ENCODE data around the gene TMED6.
"Not testable (repeated sequence)": the region's sequence is repeated elsewhere in the genome, so short reads cannot be mapped to it uniquely, and the experiment has no call there.

Gene TMED6

GRCh38 chr16:69365901-69366300, 14.3 kb upstream of the TMED6 start:
- in situ Hi-C loops (cut with MboI; ENCODE audit: low pct_unique_long_range_greater_than_20kb, low sequenced_read_pairs), result no loop called here
- no peak for DNase-seq

GRCh38 chr16:69364088-69364487, 12.5 kb upstream of the TMED6 start:
- in situ Hi-C loops (cut with MboI; ENCODE audit: low pct_unique_long_range_greater_than_20kb, low sequenced_read_pairs), result no loop called here
- DNase-seq, result no peak

DNA sequence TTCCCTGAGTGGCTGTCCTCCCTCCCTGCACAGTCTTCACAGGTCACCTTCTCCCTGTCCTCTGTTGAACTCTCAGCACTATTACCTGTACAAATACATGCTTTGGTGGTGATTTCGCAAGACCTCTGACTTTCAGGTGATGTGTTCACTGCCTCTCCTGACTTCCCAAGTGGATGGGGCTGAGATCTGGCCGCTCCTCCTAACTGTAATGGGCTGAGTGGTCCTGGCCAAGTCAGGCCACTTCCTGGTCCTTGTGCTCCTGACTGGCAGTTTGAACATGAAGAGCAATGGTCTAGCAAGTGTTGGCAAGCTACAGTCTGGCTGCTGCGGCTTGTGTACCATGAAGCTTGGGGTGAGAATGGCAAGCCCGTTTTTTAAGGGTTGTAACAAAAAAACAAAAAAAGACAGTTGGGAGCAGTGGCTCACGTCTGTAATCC, 11.7 kb upstream of the TMED6 start:
- DNase-seq, result no peak
- in situ Hi-C loops (cut with MboI; ENCODE audit: low pct_unique_long_range_greater_than_20kb, low sequenced_read_pairs), result no loop called here

DNA sequence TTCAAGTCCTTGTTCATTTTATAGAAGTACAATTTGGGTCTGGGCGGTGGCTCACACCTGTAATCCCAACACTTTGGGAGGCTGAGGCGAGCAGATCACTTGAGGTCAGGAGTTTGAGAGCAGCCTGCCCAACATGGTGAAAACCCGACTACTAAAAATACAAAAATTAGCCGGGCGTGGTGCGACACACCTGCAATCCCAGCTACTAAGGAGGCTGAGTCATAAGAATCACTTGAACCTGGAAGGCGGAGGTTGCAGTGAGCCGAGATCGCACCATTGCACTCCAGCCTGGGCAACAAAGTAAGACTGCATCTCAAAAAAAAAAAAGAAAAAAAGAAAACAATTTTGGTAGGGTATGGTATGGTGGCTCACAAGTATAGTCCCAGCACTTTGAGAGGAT, 8.5 kb upstream of the TMED6 start:
- in situ Hi-C loops (cut with MboI; ENCODE audit: low pct_unique_long_range_greater_than_20kb, low sequenced_read_pairs); DNase-seq: not testable (repeated sequence)

DNA sequence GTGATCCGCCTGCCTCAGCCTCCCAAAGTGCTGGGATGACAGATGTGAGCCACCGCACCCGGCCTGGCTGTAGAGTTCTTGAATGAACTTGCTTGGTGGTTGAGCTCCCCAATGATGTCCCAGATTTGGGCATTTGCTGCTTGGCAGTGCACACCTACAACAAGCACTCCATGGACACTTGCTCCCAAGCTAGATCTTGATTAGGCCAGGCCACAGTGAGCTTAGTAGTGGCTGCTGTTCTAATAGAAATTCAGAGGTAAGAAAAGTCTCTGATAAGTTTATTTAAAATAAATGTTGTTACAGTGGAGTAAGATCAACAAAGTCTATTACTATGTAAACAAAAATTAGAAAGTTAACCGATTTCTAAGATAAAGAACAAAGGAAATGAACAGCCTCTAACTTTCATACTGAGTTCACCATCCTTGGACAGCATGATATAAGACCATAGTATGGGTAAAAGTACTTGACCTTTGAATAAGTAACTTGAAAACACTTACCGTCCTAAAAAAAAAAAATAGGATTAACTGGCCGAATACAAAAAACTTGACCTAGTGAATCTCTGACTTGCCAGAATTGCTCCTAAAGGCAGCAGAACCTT, 951 bp downstream of the TMED6 start:
- in situ Hi-C loops (cut with MboI; ENCODE audit: low pct_unique_long_range_greater_than_20kb, low sequenced_read_pairs), result no loop called here
- DNase-seq, result no peak

GRCh38 chr16:69349536-69349935, 2.0 kb downstream of the TMED6 start:
- DNase-seq, result no peak
- in situ Hi-C loops (cut with MboI; ENCODE audit: low pct_unique_long_range_greater_than_20kb, low sequenced_read_pairs), result no loop called here

GRCh38 chr16:69348222-69348621, 3.4 kb downstream of the TMED6 start:
- DNase-seq, result no peak
- in situ Hi-C loops (cut with MboI; ENCODE audit: low pct_unique_long_range_greater_than_20kb, low sequenced_read_pairs), result no loop called here

GRCh38 chr16:69346683-69347082, 4.9 kb downstream of the TMED6 start:
- no peak for DNase-seq
- in situ Hi-C loops (cut with MboI; ENCODE audit: low pct_unique_long_range_greater_than_20kb, low sequenced_read_pairs), result no loop called here

- DNase-seq, result no peak
- in situ Hi-C loops (cut with MboI; ENCODE audit: low pct_unique_long_range_greater_than_20kb, low sequenced_read_pairs), result no loop called here
Measured at GRCh38 chr16:69345923-69346322, 5.7 kb downstream of the TMED6 start.

GRCh38 chr16:69344171-69344570, 7.4 kb downstream of the TMED6 start:
- in situ Hi-C loops (cut with MboI; ENCODE audit: low pct_unique_long_range_greater_than_20kb, low sequenced_read_pairs), result no loop called here
- DNase-seq, result no peak

DNA sequence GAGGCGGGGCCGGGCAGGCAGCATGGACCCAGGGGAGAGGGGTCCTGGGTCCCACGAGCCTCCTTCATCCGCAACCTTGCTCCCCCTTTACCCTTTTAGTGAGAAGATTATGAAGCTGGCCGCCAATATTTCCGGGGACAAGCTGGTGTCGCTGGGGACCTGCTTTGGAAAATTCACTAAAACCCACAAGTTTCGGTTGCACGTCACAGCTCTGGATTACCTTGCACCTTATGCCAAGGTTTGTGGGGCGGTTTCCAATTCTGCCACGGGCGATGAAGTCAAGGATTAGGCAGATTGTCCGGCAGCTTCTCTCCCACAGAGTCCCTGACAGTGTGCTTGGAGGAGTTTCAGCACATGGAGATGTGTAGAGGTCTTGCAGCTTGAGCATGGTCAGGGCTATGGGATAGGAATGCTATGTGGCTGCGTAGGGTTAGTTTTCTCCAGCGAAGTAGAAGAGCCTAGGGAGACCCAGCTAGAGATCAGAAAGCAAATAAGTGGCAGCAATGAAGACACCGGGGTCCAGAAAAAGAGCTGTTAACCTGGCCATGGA, 11.4 kb downstream of the TMED6 start:
- no peak for DNase-seq
- in situ Hi-C loops (cut with MboI; ENCODE audit: low pct_unique_long_range_greater_than_20kb, low sequenced_read_pairs), result no loop called here

DNA sequence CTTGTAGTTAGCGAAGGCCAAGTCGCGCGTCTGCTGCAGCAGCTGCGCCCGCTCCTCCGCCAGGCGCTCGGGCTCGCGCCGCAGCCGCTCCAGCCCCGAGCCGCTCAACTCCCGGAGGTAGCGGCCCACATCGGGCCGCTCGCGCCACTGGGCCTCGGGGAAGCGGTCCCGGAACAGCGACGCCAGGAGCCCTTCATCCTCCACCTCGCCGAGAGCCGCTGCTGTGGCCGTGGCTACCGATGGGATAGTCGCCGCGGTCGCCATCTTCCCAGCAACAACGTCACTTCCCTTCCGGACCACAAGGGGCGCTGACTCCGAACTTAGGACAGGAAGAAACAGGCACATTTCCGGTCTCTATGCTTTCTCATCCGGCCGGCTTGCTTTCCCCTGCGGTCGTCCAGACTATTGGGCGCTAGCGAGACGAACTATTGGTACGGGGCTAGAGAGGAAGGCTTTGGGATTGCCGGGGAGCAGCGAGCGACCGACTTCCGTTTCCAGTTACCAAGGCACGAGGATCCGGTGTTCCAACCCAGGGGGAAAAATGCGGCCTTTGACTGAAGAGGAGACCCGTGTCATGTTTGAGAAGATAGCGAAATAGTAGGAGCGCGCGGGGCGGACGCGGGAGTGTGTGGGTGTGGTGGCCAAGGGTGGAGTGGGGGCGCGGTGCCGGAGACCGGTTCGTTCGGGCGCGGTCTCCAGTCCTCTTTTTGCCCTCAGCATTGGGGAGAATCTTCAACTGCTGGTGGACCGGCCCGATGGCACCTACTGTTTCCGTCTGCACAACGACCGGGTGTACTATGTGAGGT, 12.1 kb downstream of the TMED6 start, which contains the start of the genes COG8 and NIP7:
Gene COG8, minus strand, starts transcription at position 276 of the 806 bp plus-strand sequence. Its CDS starts 12 bp downstream, at position 264.
Gene NIP7, plus strand, starts transcription at position 484 of the 806 bp plus-strand sequence. Its CDS starts 58 bp downstream, at position 542.
- in situ Hi-C loops (cut with MboI; ENCODE audit: low pct_unique_long_range_greater_than_20kb, low sequenced_read_pairs), result no loop called here
- DNase-seq, result peak; percentile 99

GRCh38 chr16:69338557-69339288, 12.9 kb downstream of the TMED6 start:
- in situ Hi-C loops (cut with MboI; ENCODE audit: low pct_unique_long_range_greater_than_20kb, low sequenced_read_pairs), result no loop called here
- DNase-seq, result no peak

GRCh38 chr16:69334696-69335095, 16.9 kb downstream of the TMED6 start:
- in situ Hi-C loops (cut with MboI; ENCODE audit: low pct_unique_long_range_greater_than_20kb, low sequenced_read_pairs), result no loop called here
- DNase-seq, result no peak

- in situ Hi-C loops (cut with MboI; ENCODE audit: low pct_unique_long_range_greater_than_20kb, low sequenced_read_pairs), result no loop called here
- peak; percentile 93 for DNase-seq
Measured at GRCh38 chr16:69330286-69331109, 21.1 kb downstream of the TMED6 start, which contains the start of gene PDF. TSS of gene PDF (minus strand) at chr16:69330588. CDS start at chr16:69330570, 18 bp downstream.

DNA sequence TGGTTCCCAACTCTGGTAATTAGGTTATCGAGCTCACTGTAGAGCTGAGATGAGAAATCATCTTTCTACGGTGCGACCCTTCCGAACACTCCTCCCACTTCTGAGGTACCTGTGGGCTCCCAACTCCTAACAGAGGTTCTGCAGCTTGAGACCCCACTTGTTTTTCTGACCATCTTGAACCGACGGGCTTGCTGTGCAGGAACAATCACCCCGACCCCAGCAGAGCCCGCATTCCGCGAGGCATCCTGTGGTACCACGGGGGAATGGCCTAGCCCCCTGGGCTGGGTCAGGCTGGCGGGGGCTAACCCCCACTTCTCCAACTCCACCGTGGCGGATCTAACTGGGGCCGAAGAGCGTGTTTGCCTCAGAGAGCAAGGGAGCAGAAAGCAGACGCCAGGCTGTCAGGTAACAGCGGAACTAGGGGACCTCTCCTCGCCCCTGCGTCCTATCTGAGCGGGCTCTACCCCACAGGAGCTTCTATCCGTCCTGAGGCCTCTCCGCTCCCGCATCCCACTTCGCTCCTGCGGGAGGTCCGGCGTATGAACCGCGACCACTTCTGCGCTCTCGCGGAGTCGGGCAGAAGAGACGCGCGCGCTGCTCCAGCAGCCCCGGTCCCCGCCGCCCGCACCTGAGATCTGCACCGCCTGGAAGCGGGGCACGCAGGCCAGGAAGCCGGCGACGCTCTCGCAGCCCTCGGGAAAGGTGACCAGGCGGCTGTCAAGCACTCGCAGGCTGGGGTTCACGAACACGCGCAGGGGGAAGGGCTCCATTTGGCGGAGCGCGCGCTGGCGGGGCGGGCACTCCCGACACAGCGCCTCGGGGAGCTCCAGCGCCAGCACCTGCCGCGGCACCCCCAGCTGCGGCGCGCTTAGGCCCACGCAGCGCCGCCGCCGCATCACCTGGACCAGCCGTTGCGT, 22.0 kb downstream of the TMED6 start:
- no peak for DNase-seq
- in situ Hi-C loops (cut with MboI; ENCODE audit: low pct_unique_long_range_greater_than_20kb, low sequenced_read_pairs), result no loop called here

GRCh38 chr16:69328854-69329316, 22.7 kb downstream of the TMED6 start:
- DNase-seq, result no peak
- in situ Hi-C loops (cut with MboI; ENCODE audit: low pct_unique_long_range_greater_than_20kb, low sequenced_read_pairs), result no loop called here

All from KBM-7 (cell line).